CD14-positive monocyte (primary cell): Measurements from ENCODE around the gene OR10H2. TPM values are rescaled to one million over a fixed set of nuclear protein-coding genes. Genes with fewer than 3 reads are reported as not detected.
"Not testable (repeated sequence)": the region's sequence is repeated elsewhere in the genome, so short reads cannot be mapped to it uniquely, and the experiment has no call there.

Source experiments
- DNase-seq, 3 donors: peaks; one replicate each; pipeline ENCODE4 v3.0.0-alpha.2; 2011 to 2022
- H2AFZ ChIP-seq: 2 replicates; pipeline ENCODE4 v1.6.0; 2012; ENCODE audit warnings: mild to moderate bottlenecking, low read depth, low read length, inconsistent platforms; ENCODE audit not compliant: insufficient read depth, poor library complexity, severe bottlenecking
- H3K27ac ChIP-seq, 2 donors: 1 replicate in 1 of 2; 2 replicates in 1 of 2; pipeline ENCODE4 v1.5.1; 2012 to 2013; ENCODE audit warnings: low read length in 2 of 2, control low read depth in 1 of 2, inconsistent platforms in 1 of 2, low read depth in 1 of 2, mild to moderate bottlenecking in 1 of 2
- H3K27me3 ChIP-seq, 2 donors: one replicate each; pipeline versions ENCODE4 v1.6.0 to v1.6.1; 2011 to 2013; ENCODE audit warnings: low read length in 2 of 2; ENCODE audit not compliant: control insufficient read depth in 2 of 2, insufficient read depth in 2 of 2
- H3K36me3 ChIP-seq, 2 donors: replicated peaks in 1 of 2; 1 replicate in 1 of 2; 2 replicates in 1 of 2; pipeline versions ENCODE4 v1.5.1 to v1.6.1; 2012 to 2013; ENCODE audit warnings: low read length in 2 of 2, control low read depth in 1 of 2, inconsistent platforms in 1 of 2, mild to moderate bottlenecking in 1 of 2; ENCODE audit not compliant: insufficient read depth in 2 of 2, control insufficient read depth in 1 of 2
- H3K4me1 ChIP-seq, 2 donors: 1 replicate in 1 of 2; 2 replicates in 1 of 2; pipeline versions ENCODE4 v1.5.1 to v1.6.1; 2012 to 2013; ENCODE audit warnings: low read length in 2 of 2, control low read depth in 1 of 2, inconsistent platforms in 1 of 2, mild to moderate bottlenecking in 1 of 2, moderate library complexity in 1 of 2; ENCODE audit not compliant: insufficient read depth in 2 of 2, control insufficient read depth in 1 of 2
- H3K4me2 ChIP-seq: replicated peaks from 2 replicates; pipeline ENCODE3; 2012; ENCODE audit warnings: low read length, moderate library complexity, mild to moderate bottlenecking; ENCODE audit not compliant: poor library complexity, severe bottlenecking; ENCODE audit errors: extremely low read depth
- H3K4me3 ChIP-seq, 3 experiments: fragments of 200-600 bp in 1 of 3; sonication (generic) in 1 of 3; replicated peaks in 1 of 3; 1 replicate in 2 of 3; 2 replicates in 1 of 3; pipeline ENCODE4 v1.5.1; 2011 to 2013; ENCODE audit warnings: low read length in 3 of 3, mild to moderate bottlenecking in 3 of 3, control low read depth in 2 of 3, low read depth in 2 of 3, inconsistent platforms in 1 of 3, moderate library complexity in 1 of 3
- H3K79me2 ChIP-seq: 2 replicates; pipeline ENCODE4 v1.6.0; 2012; ENCODE audit warnings: mild to moderate bottlenecking, control low read depth, inconsistent platforms, low read length, moderate library complexity; ENCODE audit not compliant: insufficient read depth
- H3K9ac ChIP-seq: 2 replicates; pipeline ENCODE4 v1.6.0; 2017; ENCODE audit warnings: low read length, mild to moderate bottlenecking; ENCODE audit not compliant: insufficient read depth, poor library complexity, severe bottlenecking
- H3K9me3 ChIP-seq, 2 donors: replicated peaks in 1 of 2; 1 replicate in 1 of 2; 2 replicates in 1 of 2; pipeline versions ENCODE4 v1.5.1 to v1.6.1; 2012 to 2013; ENCODE audit warnings: low read length in 2 of 2, control low read depth in 1 of 2; ENCODE audit not compliant: control insufficient read depth in 1 of 2, insufficient read depth in 1 of 2
- H4K20me1 ChIP-seq: 2 replicates; pipeline ENCODE4 v1.6.0; 2012; ENCODE audit warnings: mild to moderate bottlenecking, low read length, control low read depth, moderate library complexity; ENCODE audit not compliant: insufficient read depth
- H3K27ac Mint-ChIP-seq, 7 donors: one replicate each; pipeline ENCODE4 v1.8.0; 2020; ENCODE audit warnings: mild to moderate bottlenecking in 7 of 7, mixed read lengths in 7 of 7, moderate library complexity in 6 of 7, inconsistent platforms in 2 of 7
- H3K27me3 Mint-ChIP-seq, 3 donors: one replicate each; pipeline ENCODE4 v1.8.0; 2021 to 2022; ENCODE audit warnings: low read depth in 3 of 3, mild to moderate bottlenecking in 3 of 3, mixed read lengths in 3 of 3, moderate library complexity in 3 of 3, inconsistent platforms in 1 of 3
- H3K36me3 Mint-ChIP-seq, 2 donors: one replicate each; pipeline ENCODE4 v1.8.0; 2020; ENCODE audit warnings: mixed read lengths in 2 of 2, inconsistent platforms in 1 of 2, mild to moderate bottlenecking in 1 of 2
- H3K4me1 Mint-ChIP-seq: one replicate; pipeline ENCODE4 v1.8.0; 2020; ENCODE audit warnings: mild to moderate bottlenecking, mixed read lengths
- H3K4me3 Mint-ChIP-seq, 2 donors: one replicate each; pipeline ENCODE4 v1.8.0; 2020; ENCODE audit warnings: mild to moderate bottlenecking in 2 of 2, mixed read lengths in 2 of 2, moderate library complexity in 1 of 2
- H3K9me3 Mint-ChIP-seq, 7 donors: one replicate each; pipeline ENCODE4 v1.8.0; 2020 to 2022; ENCODE audit warnings: mixed read lengths in 7 of 7, mild to moderate bottlenecking in 6 of 7, moderate library complexity in 6 of 7, inconsistent platforms in 2 of 7
- CTCF ChIP-seq: fragments of 200-600 bp; IDR thresholded peaks from one replicate; pipeline ENCODE4 v1.8.0; 2022; ENCODE audit warnings: antibody characterized with exemption, mild to moderate bottlenecking
- WGBS: methylation state at CpG from one replicate; pipeline ENCODE4 v1.1.5; 2013; ENCODE audit warnings: missing lambda C conversion rate; ENCODE audit not compliant: insufficient coverage; 5-methylcytosine and 5-hydroxymethylcytosine counted together
- intact Hi-C, 2 donors: fragments of 100-400 bp; cut with micrococcal nuclease; formaldehyde crosslinking; loops; one replicate each; pipeline versions ENCODE4 v1.15.0 to v1.15.1; 2023
- polyA minus RNA-seq: library from RNA; depleted of rRNA, polyadenylated mRNA; stranded (reverse); fragments of >200 nt; gene quantifications from 2 replicates; pipeline ENCODE4 v1.2.3, GENCODE V29; 2012
- polyA plus RNA-seq, 3 donors: library from polyadenylated mRNA; depleted of rRNA in 1 of 3; unstranded in 2 of 3; stranded (reverse) in 1 of 3; fragments of 300-500 nt in 2 of 3; fragments of >200 nt in 1 of 3; fragmentation: Illumina TruSeq in 2 of 3; gene quantifications; 1 replicate in 2 of 3; 2 replicates in 1 of 3; pipeline ENCODE4 v1.2.3, GENCODE V29; 2012 to 2021
- total RNA-seq, 12 experiments: library from RNA in 1 of 12; stranded (reverse) in 1 of 12; fragments of 120-200 nt in 1 of 12; gene quantifications; one replicate each; pipeline ENCODE4 v1.2.4 and lab custom pipeline; 2013 to 2026; ENCODE audit warnings: mixed read lengths in 6 of 12, inconsistent platforms in 1 of 12

OR10H2 gene
- total RNA-seq (2013) = not detected
- polyA plus RNA-seq (not detected), polyA minus RNA-seq (not detected in 2 replicates), total RNA-seq (lab: John Stamatoyannopoulos, UW) (0 to 0.23 (median 0) reads per million in 11 experiments)

GRCh38 chr19:15727724-15728123 lies at the start of gene OR10H2:
TSS of gene OR10H2 (plus strand) at chr19:15728024. CDS start at chr19:15728044, 20 bp downstream.
- H3K4me3 ChIP-seq = no peak within 1 kb of the TSS
- no peaks in the 10 kb centered on the region for H3K36me3 ChIP-seq
- no peaks in the 10 kb centered on the region for H4K20me1 ChIP-seq
- WGBS = 80% methylated on average over 3 of the region's 5 CpGs
- no peaks in the 10 kb centered on the region for H3K9me3 ChIP-seq
- no peak for TF ChIP-seq CTCF
- intact Hi-C loops = no loop called here
- H2AFZ ChIP-seq = no peak within 1 kb of the TSS
- H3K4me1 ChIP-seq = no peaks in the 10 kb centered on the region
- H3K27me3 ChIP-seq = peaks cover 11 to 17% of the 10 kb centered on the region in 2 donors
- H3K4me1 Mint-ChIP-seq = no peaks in the 10 kb centered on the region
- no peak for DNase-seq
- no peaks in the 10 kb centered on the region for H3K36me3 Mint-ChIP-seq
- peaks cover 0 to 5% (median 0%) of the 10 kb centered on the region in 7 donors for H3K9me3 Mint-ChIP-seq
- H3K4me2 ChIP-seq = no peak within 1 kb of the TSS
- H3K9ac ChIP-seq = no peak within 1 kb of the TSS
- H3K4me3 Mint-ChIP-seq = no peak within 1 kb of the TSS
- no peak within 1 kb of the TSS for H3K27ac Mint-ChIP-seq
- H3K27me3 Mint-ChIP-seq = peaks cover 12 to 40% (median 32%) of the 10 kb centered on the region in 3 donors
- H3K79me2 ChIP-seq = no peaks in the 10 kb centered on the region
- no peak within 1 kb of the TSS for H3K27ac ChIP-seq

- H3K36me3 Mint-ChIP-seq = no peaks in the 10 kb centered on the region
- no peak overlapping the region for H3K27ac ChIP-seq
- H3K36me3 ChIP-seq = no peaks in the 10 kb centered on the region
- no peak overlapping the region for H3K4me3 Mint-ChIP-seq
- no peaks in the 10 kb centered on the region for H3K9me3 ChIP-seq
- TF ChIP-seq CTCF = no peak
- peaks cover 0 to 3% of the 10 kb centered on the region in 2 donors for H3K27me3 ChIP-seq
- H3K4me3 ChIP-seq = no peak overlapping the region
- no peaks in the 10 kb centered on the region for H3K4me1 ChIP-seq
- no peak overlapping the region for H3K9ac ChIP-seq
- H3K27ac Mint-ChIP-seq = no peak overlapping the region
- H2AFZ ChIP-seq = no peak overlapping the region
- no peaks in the 10 kb centered on the region for H3K4me1 Mint-ChIP-seq
- peaks cover 0 to 3% (median 0%) of the 10 kb centered on the region in 7 donors for H3K9me3 Mint-ChIP-seq
- H3K27me3 Mint-ChIP-seq = peaks cover 11 to 19% (median 11%) of the 10 kb centered on the region in 3 donors
- H3K4me2 ChIP-seq = no peak overlapping the region
- DNase-seq = no peak
- no CpG with 5 or more reads among the region's 4 CpGs for WGBS
- no peaks in the 10 kb centered on the region for H4K20me1 ChIP-seq
- intact Hi-C loops = no loop called here
- H3K79me2 ChIP-seq = no peaks in the 10 kb centered on the region
Measured at GRCh38 chr19:15679089-15679488, 48.7 kb upstream of the OR10H2 start.

- H3K27ac Mint-ChIP-seq, H3K4me1 Mint-ChIP-seq, H3K4me3 ChIP-seq, H3K9ac ChIP-seq, H3K9me3 ChIP-seq, DNase-seq, H3K36me3 Mint-ChIP-seq, H3K4me2 ChIP-seq, H3K79me2 ChIP-seq, H3K4me1 ChIP-seq, H3K9me3 Mint-ChIP-seq, H3K4me3 Mint-ChIP-seq, H3K27ac ChIP-seq, H3K27me3 ChIP-seq, H2AFZ ChIP-seq, H3K36me3 ChIP-seq, H4K20me1 ChIP-seq, intact Hi-C loops: not testable (repeated sequence)
- 89% methylated on average over 1 of the region's 4 CpGs for WGBS
- H3K27me3 Mint-ChIP-seq = peaks cover 11 to 15% (median 15%) of the 10 kb centered on the region in 3 donors
Measured at GRCh38 chr19:15679865-15680264, 48.0 kb upstream of the OR10H2 start.
